GM15510 (cell line): Measurements from ENCODE around the gene ARAP1.

Source experiments
- POLR2A ChIP-seq: IDR thresholded peaks from 3 replicates; pipeline ENCODE4 v1.6.1; 2011; ENCODE audit warnings: borderline replicate concordance; ENCODE audit not compliant: insufficient read length; ENCODE audit errors: extremely low read depth

Gene ARAP1

GRCh38 chr11:72726266-72727220, 25.7 kb downstream of the ARAP1 start:
- no peak for TF ChIP-seq POLR2A

DNA sequence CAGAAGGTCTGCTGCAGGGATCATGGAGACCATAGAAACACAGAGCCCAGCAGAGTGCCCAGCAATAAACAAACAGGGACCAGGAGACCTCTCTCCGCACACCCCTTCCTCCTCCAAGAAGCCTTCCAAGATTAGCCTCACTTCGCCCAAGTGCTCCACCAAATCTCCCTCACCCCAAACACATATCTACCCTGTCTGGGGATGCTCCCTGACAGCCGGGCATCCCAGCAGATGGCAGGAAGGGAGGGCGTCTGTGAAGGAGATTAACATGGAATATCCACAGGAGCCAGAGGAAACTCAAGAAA, 26.5 kb downstream of the ARAP1 start:
- TF ChIP-seq POLR2A: no peak

DNA sequence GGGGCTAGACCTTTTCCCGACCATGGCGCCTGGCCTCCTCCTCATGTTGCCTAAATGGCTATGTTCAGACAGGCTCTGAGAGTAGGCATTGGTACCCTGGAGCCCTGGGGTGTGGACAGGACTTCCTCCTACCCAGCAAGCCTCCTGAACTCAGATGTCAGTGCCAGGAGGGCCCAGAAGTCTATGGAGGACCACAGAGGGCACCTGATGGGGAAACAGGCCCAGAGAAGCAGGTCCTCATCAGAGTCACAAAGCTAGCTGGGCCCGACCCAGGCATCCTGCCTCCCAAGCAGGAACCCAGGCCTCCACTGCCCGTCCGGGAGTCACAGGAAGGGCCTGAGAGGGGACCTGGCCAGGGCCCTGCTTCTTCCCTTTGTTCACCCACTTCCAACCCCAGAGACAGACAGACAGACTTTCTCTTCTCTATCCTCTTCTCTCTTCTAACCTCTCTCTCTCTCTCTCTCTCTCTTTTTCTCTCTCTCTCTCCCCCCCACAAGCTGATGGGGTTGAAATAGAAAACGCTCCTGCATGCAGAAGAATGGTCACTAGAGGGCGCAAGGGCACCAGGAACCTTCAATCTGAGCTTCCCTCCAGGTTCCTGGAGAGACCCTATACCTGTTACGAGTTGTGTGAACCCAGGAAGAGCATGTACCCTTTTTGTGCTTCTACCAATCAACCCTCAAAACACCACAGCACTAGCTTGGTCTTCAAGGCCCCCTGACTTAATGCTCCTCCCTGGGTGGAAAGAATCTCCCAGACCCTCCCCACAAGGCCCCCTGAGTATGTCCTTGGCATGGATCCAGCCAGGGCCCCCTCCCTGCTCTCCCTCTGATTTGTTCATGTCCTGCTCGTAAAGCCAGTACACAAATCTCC, 27.1 kb downstream of the ARAP1 start:
- TF ChIP-seq POLR2A: no peak

- no peak for TF ChIP-seq POLR2A
Observed at GRCh38 chr11:72724021-72724551, 28.1 kb downstream of the ARAP1 start.

DNA sequence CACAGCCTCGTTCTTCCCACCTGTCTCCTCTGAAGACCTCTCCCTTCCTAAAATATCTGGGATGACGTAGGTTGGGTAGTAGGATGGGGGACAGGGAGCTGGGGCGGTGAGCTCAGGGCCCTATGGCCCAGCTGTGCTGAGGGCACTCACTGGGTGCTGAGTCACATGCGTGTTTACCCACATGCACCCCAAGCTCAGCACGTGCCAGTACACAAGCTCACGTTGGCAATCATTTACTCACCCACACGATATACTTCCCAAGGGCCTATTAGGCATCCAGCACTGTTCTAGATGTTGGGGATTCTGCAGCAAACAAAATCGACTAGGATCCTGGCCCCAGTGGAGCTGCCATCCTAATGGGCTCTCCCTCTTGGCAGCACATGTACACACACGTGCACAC, 28.7 kb downstream of the ARAP1 start:
- TF ChIP-seq POLR2A: no peak

- peak; percentile 66 for TF ChIP-seq POLR2A
Observed at GRCh38 chr11:72722050-72722748, 30.0 kb downstream of the ARAP1 start.

DNA sequence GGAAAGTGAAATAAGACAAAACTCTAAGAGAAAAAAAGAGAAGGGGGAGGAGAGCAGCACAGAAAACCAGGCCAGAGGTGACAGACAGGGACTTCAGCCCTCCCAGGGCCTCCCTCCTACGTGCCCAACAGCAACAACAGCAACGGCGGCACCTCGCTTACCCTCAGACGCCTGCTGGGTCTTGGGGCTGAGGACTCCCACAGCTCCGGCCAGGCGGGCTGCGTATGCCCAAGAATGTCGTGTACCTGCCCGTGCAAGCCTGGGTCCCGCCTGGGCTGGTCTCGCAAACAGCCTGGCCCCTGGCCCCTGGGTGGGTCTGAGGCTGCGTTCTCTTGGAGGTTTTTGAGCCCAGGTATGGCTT, 30.5 kb downstream of the ARAP1 start:
- no peak for TF ChIP-seq POLR2A

- no peak for TF ChIP-seq POLR2A
Observed at GRCh38 chr11:72721276-72721675, 30.9 kb downstream of the ARAP1 start.

- no peak for TF ChIP-seq POLR2A
Observed at GRCh38 chr11:72720784-72721183, 31.4 kb downstream of the ARAP1 start.

- TF ChIP-seq POLR2A: no peak
Observed at GRCh38 chr11:72720047-72720446, 32.2 kb downstream of the ARAP1 start.

DNA sequence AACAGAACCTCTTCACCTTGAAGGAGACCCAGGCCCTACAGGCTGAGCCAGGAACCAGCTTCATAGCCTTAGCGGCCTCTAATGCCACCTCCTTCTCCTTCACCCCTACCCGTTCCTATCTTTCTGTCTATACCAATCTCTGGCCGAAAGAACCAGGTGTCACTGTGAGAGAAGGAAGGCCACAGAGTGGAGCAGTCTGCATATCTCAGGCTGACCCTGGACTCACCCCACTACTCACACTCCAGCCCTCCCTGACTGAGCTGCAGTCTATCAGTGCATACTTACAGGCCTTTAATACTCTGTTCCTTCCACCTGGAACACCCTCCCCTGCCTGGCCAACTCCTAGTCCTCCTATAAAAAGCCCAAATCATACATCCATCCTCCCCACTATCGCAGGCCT, 32.7 kb downstream of the ARAP1 start:
- no peak for TF ChIP-seq POLR2A

DNA sequence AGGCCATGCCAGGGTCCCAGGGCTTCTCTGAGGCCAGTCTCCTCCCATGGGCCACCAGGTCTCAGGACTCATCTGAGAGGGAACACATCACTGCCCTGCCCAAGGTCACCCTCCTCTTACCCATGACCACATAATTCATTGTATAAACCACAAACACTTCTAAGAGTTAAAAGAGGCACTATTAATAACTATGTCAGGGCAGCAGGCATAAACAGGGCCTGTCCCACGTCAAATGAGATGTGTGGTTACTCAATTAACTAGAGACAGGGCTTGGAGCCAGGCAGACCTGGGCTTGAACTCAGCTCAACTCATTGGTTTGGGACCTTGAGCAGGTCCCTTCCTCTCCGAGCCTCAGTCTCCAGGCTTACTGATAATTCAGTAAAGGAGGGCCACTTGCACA, 33.1 kb downstream of the ARAP1 start:
- no peak for TF ChIP-seq POLR2A

DNA sequence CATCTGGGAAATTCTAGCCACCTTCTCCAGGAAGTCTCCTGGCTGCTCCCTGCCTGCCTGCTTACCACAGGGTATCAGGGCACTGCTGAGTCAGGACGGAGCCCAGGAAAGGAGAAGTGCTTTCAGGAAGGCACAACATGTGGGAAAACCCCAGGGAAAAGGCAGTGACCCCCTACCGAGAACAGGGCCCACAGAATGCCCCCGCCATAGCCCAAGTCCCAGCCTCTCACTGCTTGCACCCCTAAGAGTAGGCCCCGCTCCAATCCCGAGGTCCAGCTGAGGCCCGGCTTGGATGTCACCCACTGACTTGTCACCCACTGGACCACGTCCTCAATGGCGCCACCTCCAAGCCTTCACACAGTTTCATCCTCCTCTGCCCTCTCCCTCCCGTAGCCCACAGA, 34.1 kb downstream of the ARAP1 start:
- TF ChIP-seq POLR2A: no peak

DNA sequence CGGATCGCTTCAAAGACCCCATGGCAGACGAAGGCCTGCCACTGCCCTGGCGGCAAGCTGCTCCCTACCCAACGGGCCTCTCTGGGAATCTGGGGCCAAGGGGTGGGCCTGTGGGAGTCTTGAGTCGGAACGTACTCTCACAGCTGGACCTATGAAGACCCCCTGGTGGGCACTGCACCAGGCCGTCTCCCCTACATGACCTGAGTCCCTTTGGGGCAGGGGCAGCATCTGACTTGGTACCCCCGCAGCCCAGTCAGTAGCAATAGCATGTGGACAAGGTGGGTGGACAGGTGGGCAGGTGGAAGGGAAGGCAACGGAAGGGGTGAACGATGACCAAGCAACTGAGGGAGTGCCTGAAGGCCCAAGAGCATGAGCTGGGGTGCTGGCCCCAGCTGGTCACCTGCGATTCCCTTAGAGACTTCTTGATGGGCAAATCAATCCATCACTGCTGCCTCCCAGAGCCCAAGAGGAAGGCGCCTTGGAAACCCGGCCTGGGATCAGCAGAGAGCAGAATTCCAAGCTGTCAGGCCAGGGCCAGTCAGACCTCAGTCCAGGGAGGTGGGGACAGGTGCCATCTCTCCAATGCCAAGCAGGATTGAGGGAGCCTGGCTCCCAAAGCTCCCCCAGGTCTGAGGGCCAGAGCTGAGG, 35.3 kb downstream of the ARAP1 start:
- no peak for TF ChIP-seq POLR2A
